ENCODE measurements around the gene HPCA. TPM values are rescaled to one million over a fixed set of nuclear protein-coding genes. Genes with fewer than 3 reads are reported as not detected.

The HPCA gene
- total and polyA plus RNA-seq, 2 donors (not counting 3 experiments of a cell fraction or from before 2014, with no cell fraction given): not detected

GRCh38 chr1:32877211-32878110, 8.8 kb upstream of the HPCA start:
- H3K27ac ChIP-seq (ENCODE audit: insufficient read depth, low read depth, low read length): no peak overlapping the region
- no peak overlapping the region for H3K4me3 ChIP-seq (replicated peaks in 1 of 3; ENCODE audit: insufficient read depth in 1 of 3, low read depth in 1 of 3, low read length in 3 of 3)
- no peaks in the 10 kb centered on the region for H3K9me3 ChIP-seq (replicated peaks; ENCODE audit: control insufficient read depth, insufficient read depth, low read length)
- no peak overlapping the region for H3K4me2 ChIP-seq (ENCODE audit: insufficient read depth, low read length)
- no peak for DNase-seq (ENCODE audit: low read depth, low spot score)
- H3K9ac ChIP-seq (replicated peaks; ENCODE audit: extremely low read depth, insufficient read depth, low read length): no peak overlapping the region
- no peaks in the 10 kb centered on the region for H3K9me1 ChIP-seq (replicated peaks; ENCODE audit: control insufficient read depth, extremely low read depth, insufficient read depth, low read length)
- intact Hi-C loops (cut with micrococcal nuclease): loop anchor here (2.0 kb wide), 1 partner anchor 55 kb away; no protein-coding TSS in a partner anchor
- H4K20me1 ChIP-seq (replicated peaks; ENCODE audit: control insufficient read depth, extremely low read depth, insufficient read depth, low read length): no peaks in the 10 kb centered on the region
- ChIA-PET CTCF (interaction anchor here (0.6 to 6.0 kb wide), 15 partner anchors 8 to 211 kb away, joined by 3 to 175 read pairs (median 8); partner anchors contain the start of genes AZIN2 and HPCA), POLR2A (no interaction called here)
- no peaks in the 10 kb centered on the region for H3K79me2 ChIP-seq (ENCODE audit: control insufficient read depth, insufficient read depth, low read length)
- no TSS peak for BruUV-seq (replicated peaks)
- H3K27me3 ChIP-seq (ENCODE audit: control insufficient read depth in 2 of 2, insufficient read depth in 2 of 2, low read length in 2 of 2): peaks cover 0 to 2% of the 10 kb centered on the region in 2 experiments
- dilution Hi-C loops (cut with MboI; ENCODE audit: extremely low pct_ligation_motif_present, low sequenced_read_pairs): no loop called here
- no peaks in the 10 kb centered on the region for H3K36me3 ChIP-seq (ENCODE audit: control insufficient read depth in 2 of 2, extremely low read depth in 1 of 2, insufficient read depth in 2 of 2, low read length in 2 of 2)
- H2AFZ ChIP-seq (ENCODE audit: low read depth, low read length): no peak overlapping the region
- no peak for TF ChIP-seq EZH2 (IDR thresholded peaks at IDR 0.05; ENCODE audit: borderline replicate concordance, low read depth, low read length, severe bottlenecking)
- no peaks in the 10 kb centered on the region for H3K4me1 ChIP-seq (ENCODE audit: control insufficient read depth, extremely low read depth, insufficient read depth, low read length)
- FAIRE-seq: no peak

DNA sequence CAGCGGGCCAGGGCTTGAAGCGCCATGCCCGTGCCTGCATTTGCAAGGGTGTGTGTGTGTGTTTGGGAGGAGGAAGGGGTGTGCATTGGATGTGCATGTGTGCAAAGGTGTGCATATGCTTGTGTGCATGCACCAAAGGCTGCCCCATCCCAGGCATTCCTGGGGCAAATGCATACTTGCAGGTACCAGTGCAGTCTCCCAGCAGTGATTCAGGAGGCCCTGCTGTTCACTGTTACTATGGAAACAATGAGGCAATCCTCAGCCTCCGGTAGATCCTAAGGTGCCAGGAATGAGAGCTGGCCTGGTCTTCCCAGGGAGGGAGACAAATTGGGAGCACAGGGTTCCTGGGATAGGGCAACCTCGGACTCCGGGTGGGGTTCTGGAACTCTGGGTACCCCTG, 8.1 kb upstream of the HPCA start:
- H3K79me2 ChIP-seq (ENCODE audit: control insufficient read depth, insufficient read depth, low read length): no peaks in the 10 kb centered on the region
- TF ChIP-seq, protein P1, sequence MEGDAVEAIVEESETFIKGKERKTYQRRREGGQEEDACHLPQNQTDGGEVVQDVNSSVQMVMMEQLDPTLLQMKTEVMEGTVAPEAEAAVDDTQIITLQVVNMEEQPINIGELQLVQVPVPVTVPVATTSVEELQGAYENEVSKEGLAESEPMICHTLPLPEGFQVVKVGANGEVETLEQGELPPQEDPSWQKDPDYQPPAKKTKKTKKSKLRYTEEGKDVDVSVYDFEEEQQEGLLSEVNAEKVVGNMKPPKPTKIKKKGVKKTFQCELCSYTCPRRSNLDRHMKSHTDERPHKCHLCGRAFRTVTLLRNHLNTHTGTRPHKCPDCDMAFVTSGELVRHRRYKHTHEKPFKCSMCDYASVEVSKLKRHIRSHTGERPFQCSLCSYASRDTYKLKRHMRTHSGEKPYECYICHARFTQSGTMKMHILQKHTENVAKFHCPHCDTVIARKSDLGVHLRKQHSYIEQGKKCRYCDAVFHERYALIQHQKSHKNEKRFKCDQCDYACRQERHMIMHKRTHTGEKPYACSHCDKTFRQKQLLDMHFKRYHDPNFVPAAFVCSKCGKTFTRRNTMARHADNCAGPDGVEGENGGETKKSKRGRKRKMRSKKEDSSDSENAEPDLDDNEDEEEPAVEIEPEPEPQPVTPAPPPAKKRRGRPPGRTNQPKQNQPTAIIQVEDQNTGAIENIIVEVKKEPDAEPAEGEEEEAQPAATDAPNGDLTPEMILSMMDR (IDR thresholded peaks at IDR 0.05; ENCODE audit: extremely low read depth in 1 of 2, insufficient read depth in 1 of 2, low read depth in 1 of 2, low read length in 2 of 2): no peak
- TF ChIP-seq GATA2 (IDR thresholded peaks at IDR 0.05; ENCODE audit: insufficient read depth, insufficient read length, low read depth, low read length) (no peak), POLR2A (IDR thresholded peaks at IDR 0.05; ENCODE audit: low read depth, low read length) (no peak), EZH2 (IDR thresholded peaks at IDR 0.05; ENCODE audit: borderline replicate concordance, low read depth, low read length, severe bottlenecking) (no peak), MYC (IDR thresholded peaks at IDR 0.05; ENCODE audit: low read depth, low read length) (no peak), FOS (IDR thresholded peaks at IDR 0.05; ENCODE audit: borderline replicate concordance, insufficient read depth, low read length) (no peak), JUN (IDR thresholded peaks at IDR 0.05; ENCODE audit: borderline replicate concordance, insufficient read depth, insufficient read length, low read depth) (no peak), POLR2AphosphoS5 (IDR thresholded peaks at IDR 0.05; ENCODE audit: insufficient read depth, low read depth, low read length) (no peak)
- TF ChIP-seq, protein P2, sequence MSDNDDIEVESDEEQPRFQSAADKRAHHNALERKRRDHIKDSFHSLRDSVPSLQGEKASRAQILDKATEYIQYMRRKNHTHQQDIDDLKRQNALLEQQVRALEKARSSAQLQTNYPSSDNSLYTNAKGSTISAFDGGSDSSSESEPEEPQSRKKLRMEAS (IDR thresholded peaks at IDR 0.05; ENCODE audit: insufficient read depth, insufficient read length): no peak
- H4K20me1 ChIP-seq (replicated peaks; ENCODE audit: control insufficient read depth, extremely low read depth, insufficient read depth, low read length): no peaks in the 10 kb centered on the region
- FAIRE-seq: no peak
- H3K27ac ChIP-seq (ENCODE audit: insufficient read depth, low read depth, low read length): no peak overlapping the region
- DNase-seq (ENCODE audit: low read depth, low spot score): no peak
- ChIA-PET CTCF (interaction anchor here (0.7 to 6.0 kb wide), 7 partner anchors 8 to 211 kb away, joined by 3 to 175 read pairs (median 4); partner anchors contain the start of gene HPCA), POLR2A (no interaction called here)
- H3K4me1 ChIP-seq (ENCODE audit: control insufficient read depth, extremely low read depth, insufficient read depth, low read length): no peaks in the 10 kb centered on the region
- no peaks in the 10 kb centered on the region for H3K9me1 ChIP-seq (replicated peaks; ENCODE audit: control insufficient read depth, extremely low read depth, insufficient read depth, low read length)
- no peak overlapping the region for H2AFZ ChIP-seq (ENCODE audit: low read depth, low read length)
- H3K27me3 ChIP-seq (ENCODE audit: control insufficient read depth in 2 of 2, insufficient read depth in 2 of 2, low read length in 2 of 2): peaks cover 0 to 2% of the 10 kb centered on the region in 2 experiments
- dilution Hi-C loops (cut with MboI; ENCODE audit: extremely low pct_ligation_motif_present, low sequenced_read_pairs): no loop called here
- H3K36me3 ChIP-seq (ENCODE audit: control insufficient read depth in 2 of 2, extremely low read depth in 1 of 2, insufficient read depth in 2 of 2, low read length in 2 of 2): no peaks in the 10 kb centered on the region
- BruUV-seq (replicated peaks): no TSS peak
- no peak overlapping the region for H3K4me2 ChIP-seq (ENCODE audit: insufficient read depth, low read length)
- H3K4me3 ChIP-seq (replicated peaks in 1 of 3; ENCODE audit: insufficient read depth in 1 of 3, low read depth in 1 of 3, low read length in 3 of 3): no peak overlapping the region
- no peaks in the 10 kb centered on the region for H3K9me3 ChIP-seq (replicated peaks; ENCODE audit: control insufficient read depth, insufficient read depth, low read length)
- intact Hi-C loops (cut with micrococcal nuclease): no loop called here
- H3K9ac ChIP-seq (replicated peaks; ENCODE audit: extremely low read depth, insufficient read depth, low read length): no peak overlapping the region

Measured in endothelial cell of umbilical vein (primary cell).